Endothelial cell (in vitro differentiated cells): ENCODE results near the gene DNMT3B. TPM values are rescaled to one million over a fixed set of nuclear protein-coding genes. Genes with fewer than 3 reads are reported as not detected.

Experiments
- DNase-seq: peaks from one replicate; pipeline ENCODE4 v3.0.0; 2021; ENCODE audit warnings: low spot score
- H3K27ac Mint-ChIP-seq: one replicate; pipeline ENCODE4 v1.8.0; 2021; ENCODE audit warnings: mixed read lengths, inconsistent platforms; ENCODE audit not compliant: unreplicated experiment
- H3K27me3 Mint-ChIP-seq: one replicate; pipeline ENCODE4 v1.8.0; 2021; ENCODE audit warnings: mild to moderate bottlenecking, moderate library complexity, mixed read lengths, inconsistent platforms; ENCODE audit not compliant: unreplicated experiment
- H3K36me3 Mint-ChIP-seq: one replicate; pipeline ENCODE4 v1.8.0; 2021; ENCODE audit warnings: mild to moderate bottlenecking, low read depth, mixed read lengths, inconsistent platforms; ENCODE audit not compliant: unreplicated experiment
- H3K4me1 Mint-ChIP-seq: one replicate; pipeline ENCODE4 v1.8.0; 2021; ENCODE audit warnings: mild to moderate bottlenecking, mixed read lengths, inconsistent platforms; ENCODE audit not compliant: unreplicated experiment
- H3K4me3 Mint-ChIP-seq: one replicate; pipeline ENCODE4 v1.8.0; 2021; ENCODE audit warnings: mild to moderate bottlenecking, mixed read lengths, inconsistent platforms; ENCODE audit not compliant: unreplicated experiment
- H3K9me3 Mint-ChIP-seq: one replicate; pipeline ENCODE4 v1.8.0; 2021; ENCODE audit warnings: mixed read lengths, inconsistent platforms; ENCODE audit not compliant: unreplicated experiment
- CTCF ChIP-seq: fragments of 200-600 bp; sonication (generic); IDR thresholded peaks from one replicate; pipeline ENCODE4 v1.5.0; 2021; ENCODE audit warnings: antibody characterized with exemption; ENCODE audit not compliant: unreplicated experiment
- total RNA-seq: library from RNA; stranded (reverse); fragmentation: NEBNext Ultra II Directional; extraction: Animal tissue kit (Norgen Biotek cat#: 25700); gene quantifications from one replicate; pipeline ENCODE4 v1.2.1, GENCODE V29; 2021; ENCODE audit not compliant: unreplicated experiment

DNMT3B gene
- total RNA-seq, 1 donor from 2014 or later, result 77.9 TPM

DNA sequence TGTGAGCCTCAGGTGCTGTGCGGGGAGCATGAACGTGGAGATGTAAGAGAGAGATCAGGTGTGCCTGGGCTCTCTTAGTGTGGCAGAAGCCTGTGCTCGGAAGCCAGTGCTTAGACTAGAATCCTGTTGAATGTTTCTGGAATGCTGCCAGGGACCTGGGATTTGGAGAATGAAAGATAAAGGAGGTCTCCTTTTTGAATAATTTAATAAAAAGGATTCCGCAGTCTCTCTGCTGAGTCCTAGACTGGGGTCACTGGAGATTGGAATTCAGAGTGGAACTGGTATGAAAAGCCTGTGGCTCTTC is 77.7 kb downstream of the DNMT3B start:
- TF ChIP-seq CTCF, result no peak
- no peak for DNase-seq
- H3K36me3 Mint-ChIP-seq, result peaks cover 21% of the 10 kb centered on the region
- no peak overlapping the region for H3K4me3 Mint-ChIP-seq
- no peak overlapping the region for H3K27ac Mint-ChIP-seq
- peaks cover 6% of the 10 kb centered on the region for H3K4me1 Mint-ChIP-seq
- H3K27me3 Mint-ChIP-seq, result peaks cover 4% of the 10 kb centered on the region
- no peaks in the 10 kb centered on the region for H3K9me3 Mint-ChIP-seq

DNA sequence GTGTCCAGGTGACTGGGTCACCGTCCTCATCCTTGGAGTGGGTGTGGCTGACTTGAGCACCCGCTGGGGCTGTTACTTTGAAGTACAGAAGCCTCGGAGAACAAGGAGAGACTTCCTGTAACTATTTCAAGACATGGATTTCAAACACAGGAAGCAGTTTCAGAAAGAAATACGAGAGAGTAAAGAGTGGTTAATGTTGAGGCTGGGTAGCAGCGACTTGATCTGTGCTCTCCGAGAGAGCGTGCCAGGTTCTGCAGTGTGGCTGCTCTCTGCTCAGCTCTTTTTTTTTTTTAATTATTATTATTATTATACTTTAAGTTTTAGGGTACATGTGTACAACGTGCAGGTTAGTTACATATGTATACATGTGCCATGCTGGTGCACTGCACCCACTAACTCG is 79.0 kb downstream of the DNMT3B start:
- peaks cover 22% of the 10 kb centered on the region for H3K36me3 Mint-ChIP-seq
- H3K4me3 Mint-ChIP-seq, result peak overlapping the region; percentile 79
- peaks cover 6% of the 10 kb centered on the region for H3K4me1 Mint-ChIP-seq
- no peak for DNase-seq
- H3K9me3 Mint-ChIP-seq, result no peaks in the 10 kb centered on the region
- H3K27ac Mint-ChIP-seq, result no peak overlapping the region
- no peak for TF ChIP-seq CTCF
- H3K27me3 Mint-ChIP-seq, result peaks cover 4% of the 10 kb centered on the region

GRCh38 chr20:32841632-32842031 is 79.4 kb downstream of the DNMT3B start:
- DNase-seq, result no peak
- no peak overlapping the region for H3K27ac Mint-ChIP-seq
- H3K9me3 Mint-ChIP-seq, result no peaks in the 10 kb centered on the region
- no peak for TF ChIP-seq CTCF
- H3K36me3 Mint-ChIP-seq, result peaks cover 26% of the 10 kb centered on the region
- H3K27me3 Mint-ChIP-seq, result peaks cover 4% of the 10 kb centered on the region
- peak overlapping the region; percentile 81 for H3K4me3 Mint-ChIP-seq
- peaks cover 6% of the 10 kb centered on the region for H3K4me1 Mint-ChIP-seq

DNA sequence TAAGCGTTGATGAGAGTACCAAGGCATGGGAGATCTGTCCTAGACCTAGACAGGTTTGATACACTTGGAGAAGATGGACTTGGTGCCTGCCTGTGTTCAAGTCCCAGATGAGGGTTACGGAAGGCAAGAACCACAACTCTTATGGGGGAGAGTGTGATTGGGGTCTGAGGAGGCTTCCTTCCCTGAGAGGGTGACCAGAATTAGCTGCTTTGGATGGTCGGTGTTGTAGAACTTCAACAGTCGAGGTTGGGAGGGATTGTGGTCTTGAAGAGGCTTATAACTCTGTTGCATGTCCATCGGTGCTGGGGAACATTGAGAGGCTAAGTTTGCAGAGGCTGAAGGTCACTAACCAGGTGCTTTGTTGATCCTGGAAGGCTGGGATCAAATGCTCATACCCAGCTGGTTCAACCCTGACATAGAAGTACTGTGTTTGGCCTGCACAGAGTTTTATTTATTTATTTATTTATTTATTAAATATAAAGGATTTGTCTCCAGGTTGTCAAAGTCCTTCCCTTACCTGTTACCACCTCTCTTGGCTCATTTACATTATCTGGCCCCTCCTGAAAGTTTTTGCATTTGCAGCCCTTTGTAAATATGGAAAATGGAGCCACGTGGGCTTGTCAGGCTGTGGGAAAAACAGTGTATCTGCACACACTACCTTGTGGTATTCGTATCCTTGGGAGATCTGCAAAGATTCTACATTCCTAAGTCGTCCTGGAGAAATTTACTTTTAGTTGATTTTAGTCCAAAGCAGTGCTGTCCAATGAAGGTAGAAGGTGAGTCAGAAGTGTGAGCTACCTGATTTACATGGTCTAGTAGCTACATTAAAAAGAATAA is 80.7 kb downstream of the DNMT3B start:
- peaks cover 37% of the 10 kb centered on the region for H3K36me3 Mint-ChIP-seq

More for the DNA sequence above, 80.7 kb downstream of the DNMT3B start:
- Mint-ChIP-seq H3K9me3 (no peaks in the 10 kb centered on the region), H3K27ac (no peak overlapping the region), H3K4me1 (peaks cover 6% of the 10 kb centered on the region), H3K27me3 (peaks cover 4% of the 10 kb centered on the region), H3K4me3 (no peak overlapping the region)
- TF ChIP-seq CTCF, result no peak
- no peak for DNase-seq
